ENCODE results near the gene RAB3GAP1. TPM values are rescaled to one million over a fixed set of nuclear protein-coding genes. Genes with fewer than 3 reads are reported as not detected.
"Not testable (repeated sequence)": the region's sequence is repeated elsewhere in the genome, so short reads cannot be mapped to it uniquely, and the experiment has no call there.

RAB3GAP1 gene
- 31.0 TPM for total RNA-seq

DNA sequence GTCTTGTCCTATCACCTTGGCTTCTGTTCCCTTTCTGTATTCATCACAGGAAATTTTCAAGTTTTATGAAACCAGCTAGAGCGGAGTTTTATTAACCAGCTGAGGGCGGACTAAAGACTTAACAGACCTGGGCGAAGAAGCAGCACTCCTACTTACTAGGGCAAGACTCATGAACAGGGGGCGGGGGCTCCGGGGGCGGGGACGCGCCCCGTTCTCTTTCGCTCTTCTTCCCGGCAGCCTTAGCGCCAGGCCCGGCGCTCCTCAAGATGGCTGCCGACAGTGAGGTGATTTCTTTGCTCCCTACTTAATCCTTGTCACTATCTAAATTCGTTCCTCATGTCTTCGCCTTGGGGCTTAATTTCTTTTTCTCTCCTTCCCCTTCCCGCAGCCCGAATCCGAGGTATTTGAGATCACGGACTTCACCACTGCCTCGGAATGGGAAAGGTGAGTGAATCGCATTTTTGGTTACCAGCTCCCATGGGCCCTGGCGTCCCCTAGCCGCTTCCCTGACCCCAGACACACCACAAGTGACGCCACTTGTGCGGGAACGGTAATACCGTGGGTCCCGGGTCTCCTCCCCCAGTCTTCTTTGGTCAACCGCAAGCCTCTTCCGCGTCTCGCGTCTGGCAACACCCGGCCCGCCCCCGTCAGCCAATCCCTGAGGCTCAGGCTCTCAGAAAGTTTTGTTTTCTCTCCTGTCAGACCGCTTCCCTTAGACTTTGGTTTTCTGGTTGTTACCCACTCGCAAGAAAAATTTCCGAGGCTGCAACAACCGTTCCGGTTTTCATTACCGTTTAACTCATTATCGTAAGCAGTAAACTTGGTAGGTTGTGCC is at the start of gene RAB3GAP1:
Gene RAB3GAP1, plus strand, starts transcription at position 251 of the 835 bp plus-strand sequence. Its CDS starts 16 bp downstream, at position 267.
- ATAC-seq: peak; percentile 93

DNA sequence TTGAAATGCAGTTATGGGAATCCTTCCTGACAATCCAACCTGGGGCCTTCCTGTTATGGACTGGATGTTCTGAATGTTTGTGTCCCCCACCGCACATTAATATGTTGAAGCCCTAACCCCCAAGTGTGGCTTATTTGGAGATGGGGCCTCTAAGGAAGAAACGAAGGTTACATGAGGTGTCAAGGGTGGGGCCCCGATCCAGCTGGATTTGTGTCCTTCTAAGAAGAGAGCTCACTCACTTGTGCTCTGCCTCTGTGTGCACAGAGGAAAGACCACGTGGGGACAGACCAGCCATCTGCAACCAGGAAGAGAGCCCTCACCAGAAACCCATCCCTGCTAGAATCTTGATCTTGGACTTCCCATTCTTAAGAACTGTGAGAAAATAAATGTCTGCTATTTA is 49.3 kb upstream of the RAB3GAP1 start:
- no peak for ATAC-seq

- ATAC-seq: peak; percentile 96
These were observed 47.9 kb upstream of the RAB3GAP1 start for GRCh38 chr2:135004005-135004746.

GRCh38 chr2:135005753-135006152 is 46.3 kb upstream of the RAB3GAP1 start:
- no peak for ATAC-seq

- no peak for ATAC-seq
These were observed 42.8 kb upstream of the RAB3GAP1 start for GRCh38 chr2:135009339-135009738.

- ATAC-seq: no peak
These were observed 41.7 kb upstream of the RAB3GAP1 start for GRCh38 chr2:135010200-135010942.

GRCh38 chr2:135011633-135012032 is 40.5 kb upstream of the RAB3GAP1 start:
- no peak for ATAC-seq

GRCh38 chr2:135021618-135022017 is 30.5 kb upstream of the RAB3GAP1 start:
- no peak for ATAC-seq

DNA sequence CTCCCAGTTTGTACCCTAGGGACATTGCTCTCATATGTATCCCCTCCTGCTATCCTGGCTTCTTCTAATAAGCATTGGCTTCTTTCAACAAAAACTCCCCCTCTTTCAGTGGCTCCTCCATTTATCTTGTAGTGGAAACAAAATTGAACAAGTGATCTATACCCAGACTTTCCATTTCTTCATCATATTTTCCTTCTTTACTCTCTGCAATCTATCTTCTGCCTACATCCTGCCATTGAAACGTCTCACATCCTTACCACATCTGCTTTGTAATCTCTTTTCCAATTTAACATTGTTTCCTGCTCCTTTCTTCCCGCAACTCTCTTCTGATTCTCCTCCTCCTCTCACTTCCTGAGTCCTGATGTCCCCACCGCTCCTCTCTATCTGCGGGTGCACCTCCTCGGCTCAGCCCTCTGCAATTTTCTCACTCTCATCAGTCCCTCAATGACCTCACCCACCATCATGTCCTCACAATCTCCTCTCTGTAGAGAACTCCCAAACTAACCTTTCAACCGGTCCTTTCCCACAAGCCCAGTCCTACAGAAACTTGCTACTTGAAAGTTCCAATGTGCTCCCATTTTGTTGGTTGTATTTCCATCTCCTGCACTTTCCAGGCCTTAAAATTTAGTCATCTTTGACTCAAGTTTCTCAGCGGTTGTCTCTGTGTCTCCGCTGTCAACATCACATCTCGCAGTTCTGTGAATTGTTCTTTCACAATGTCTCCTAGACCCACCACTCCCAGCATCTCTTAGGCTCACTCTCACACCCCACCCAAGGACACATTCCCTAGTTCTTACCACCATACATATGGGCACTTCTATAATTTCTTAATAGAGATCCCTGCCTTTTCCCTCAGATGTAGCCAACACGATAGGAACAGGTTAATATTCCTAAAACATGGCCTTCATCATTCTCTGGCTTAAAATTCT is 28.9 kb upstream of the RAB3GAP1 start:
- no peak for ATAC-seq

- ATAC-seq: no peak
These were observed 28.1 kb upstream of the RAB3GAP1 start for GRCh38 chr2:135023886-135024485.

DNA sequence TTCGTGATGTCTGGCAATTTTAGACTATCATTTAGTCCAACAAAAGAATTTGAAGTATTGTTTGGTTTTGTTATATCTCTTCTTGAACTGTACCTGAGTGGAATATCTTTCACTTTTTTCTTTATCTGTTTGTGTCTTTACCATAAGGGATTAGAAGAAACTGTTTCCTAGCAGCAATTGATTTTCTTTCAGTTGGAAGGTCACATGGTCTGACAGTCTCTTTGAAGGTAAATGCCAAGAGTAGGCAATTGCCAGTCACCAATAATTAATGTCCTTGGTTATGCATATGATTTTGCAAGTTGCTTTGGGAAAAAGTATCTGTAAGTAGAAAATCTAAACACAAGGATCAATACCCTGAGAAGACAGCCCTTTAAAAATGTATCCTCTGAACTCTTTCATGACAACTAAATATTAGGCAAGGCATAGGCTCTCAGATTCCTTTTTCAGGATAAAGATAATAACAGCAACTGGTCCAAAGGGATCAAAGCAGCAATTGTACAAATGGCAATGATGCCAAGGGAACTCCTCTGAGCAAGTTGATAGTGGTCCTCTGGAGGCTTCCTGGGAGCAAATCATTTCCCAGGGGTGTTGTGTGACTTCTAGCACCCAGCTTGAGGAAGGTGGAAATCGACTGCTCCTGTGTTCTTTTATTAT is 22.5 kb upstream of the RAB3GAP1 start:
- ATAC-seq: no peak

GRCh38 chr2:135030826-135031225 is 21.3 kb upstream of the RAB3GAP1 start:
- ATAC-seq: no peak

DNA sequence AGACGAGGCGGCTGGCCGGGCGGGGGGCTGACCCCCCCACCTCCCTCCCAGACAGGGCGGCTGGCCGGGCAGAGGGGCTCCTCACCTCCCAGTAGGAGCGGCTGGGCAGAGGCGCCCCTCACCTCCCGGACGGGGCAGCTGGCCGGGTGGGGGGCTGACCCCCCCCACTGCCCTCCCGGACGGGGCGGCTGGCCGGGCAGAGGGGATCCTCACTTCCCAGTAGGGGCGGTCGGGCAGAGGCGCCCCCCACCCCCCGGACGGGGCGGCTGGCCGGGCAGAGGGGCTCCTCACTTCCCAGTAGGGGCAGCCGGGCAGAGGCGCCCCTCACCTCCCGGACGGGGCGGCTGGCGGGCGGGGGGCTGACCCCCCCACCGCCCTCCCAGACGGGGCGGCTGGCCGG is 18.9 kb upstream of the RAB3GAP1 start:
- ATAC-seq: not testable (repeated sequence)

DNA sequence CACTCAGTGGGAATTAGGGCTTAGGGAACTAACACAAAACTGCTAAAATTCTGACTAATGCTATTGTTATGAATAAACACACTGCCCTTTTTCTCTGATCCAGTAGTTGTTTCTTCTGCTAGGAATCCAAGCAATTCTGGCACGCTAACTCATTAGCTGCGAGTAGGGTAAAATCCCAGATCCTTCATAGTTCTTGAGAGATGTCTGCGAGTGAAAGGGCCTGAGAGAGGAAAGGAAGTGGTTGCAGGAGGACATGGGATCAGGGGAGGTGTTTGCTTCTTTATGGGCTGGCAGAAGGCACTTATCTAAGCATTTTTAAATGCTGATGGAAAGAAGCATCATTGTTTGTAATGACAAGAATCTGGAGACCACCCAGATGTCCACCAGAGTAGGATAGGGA is 14.3 kb upstream of the RAB3GAP1 start:
- no peak for ATAC-seq

DNA sequence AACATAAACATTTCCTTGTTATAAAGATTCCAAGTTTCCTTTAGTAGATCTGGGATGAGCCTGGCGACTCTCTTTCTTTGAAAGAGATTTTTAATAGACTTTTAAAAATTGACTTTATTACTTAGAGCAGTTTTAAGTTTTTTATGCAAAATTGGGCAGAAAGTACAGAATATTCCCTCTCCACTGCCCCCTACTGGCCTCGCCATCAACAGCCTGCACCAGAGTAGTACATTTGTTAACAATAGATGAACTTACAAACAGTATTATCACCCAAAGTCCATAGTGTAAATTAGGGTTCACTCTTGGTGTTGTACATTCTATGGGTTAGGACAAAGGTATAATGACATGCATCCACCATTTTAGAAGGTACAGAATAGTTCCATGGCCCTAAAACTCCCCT is 8.7 kb upstream of the RAB3GAP1 start:
- ATAC-seq: no peak

GRCh38 chr2:135047300-135047699 is 4.8 kb upstream of the RAB3GAP1 start, which contains the start of gene MAP3K19:
Gene MAP3K19 (minus strand): TSS chr2:135047447. CDS start chr2:135024647, 22,800 bp downstream.
- no peak for ATAC-seq

DNA sequence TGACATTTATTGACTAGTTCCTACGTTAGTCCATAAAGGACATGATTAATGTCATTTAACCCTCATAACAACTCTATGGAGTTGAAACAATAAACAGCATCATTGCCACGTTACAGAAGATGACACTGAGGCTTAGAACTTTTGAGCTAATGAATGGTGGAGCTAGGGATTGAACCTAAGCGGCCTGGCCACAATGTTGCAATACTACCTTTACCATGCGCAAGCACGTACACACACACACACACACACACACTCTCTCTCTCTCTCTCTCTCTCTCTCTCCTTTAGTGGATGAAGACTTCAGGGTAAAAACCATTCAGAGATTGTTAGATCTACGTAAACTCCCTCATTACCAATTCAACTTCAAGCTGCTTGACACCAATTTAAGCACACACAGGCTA is 4.0 kb upstream of the RAB3GAP1 start:
- ATAC-seq: no peak

GRCh38 chr2:135050132-135050531 is 2.0 kb upstream of the RAB3GAP1 start:
- ATAC-seq: no peak

DNA sequence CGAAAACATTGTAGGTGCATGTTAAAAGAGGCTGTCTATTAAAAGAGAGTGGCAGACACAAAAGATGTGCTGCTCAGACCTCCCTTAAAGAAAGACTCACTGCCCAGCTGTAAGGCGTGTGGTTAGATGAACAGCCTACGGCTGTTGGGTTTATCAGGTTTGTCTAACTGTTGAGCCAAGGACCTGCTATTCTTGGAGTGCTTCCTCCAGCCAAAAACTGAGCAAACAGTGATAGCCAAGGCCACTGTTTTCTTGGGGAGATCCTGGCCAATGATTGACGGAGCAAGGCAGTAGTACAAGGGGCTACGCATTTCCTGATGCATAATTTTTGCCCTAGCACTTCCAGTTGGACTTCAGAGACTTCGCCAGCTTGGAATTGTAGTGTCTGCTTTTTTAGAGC is 1.4 kb upstream of the RAB3GAP1 start:
- no peak for ATAC-seq

DNA sequence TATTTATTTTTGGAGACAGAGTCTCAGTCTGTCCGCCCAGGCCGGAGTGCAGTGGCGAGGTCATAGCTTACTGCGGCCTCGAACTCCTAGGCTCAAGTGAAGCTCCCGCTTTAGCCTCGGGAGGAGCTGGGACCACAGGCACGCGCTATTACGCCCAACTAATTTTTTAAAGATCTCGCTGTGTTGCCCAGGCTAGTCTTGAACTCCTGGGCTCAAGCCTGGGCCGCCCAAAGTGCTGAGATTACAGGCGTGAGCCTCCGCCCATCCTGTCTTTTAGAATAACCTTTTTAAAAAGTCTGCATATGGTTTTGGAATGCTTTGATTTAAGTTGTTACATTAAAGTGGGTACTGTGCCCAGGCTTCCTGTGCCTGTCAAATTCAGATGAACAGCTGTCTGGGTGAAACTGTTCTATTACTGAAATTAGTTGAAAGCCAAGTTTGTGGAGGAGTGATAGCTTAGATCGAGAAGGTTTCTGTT is 944 bp downstream of the RAB3GAP1 start:
- ATAC-seq: peak; percentile 13
